NCI-H146 treated with DMSO at 0.1 percent for 48 hours (cell line): ENCODE measurements around the gene OR2G6.
"Not testable (repeated sequence)": the region's sequence is repeated elsewhere in the genome, so short reads cannot be mapped to it uniquely, and the experiment has no call there.

Experiments used
- DNase-seq: peaks from one replicate; lab custom pipeline; 2025; ENCODE audit not compliant: unreplicated experiment; lab: John Stamatoyannopoulos, UW

The OR2G6 gene

GRCh38 chr1:248507773-248508172 lies at the start of gene OR2G6:
Gene OR2G6 (plus strand): TSS chr1:248508073. CDS start chr1:248521647, 13,574 bp downstream.
- DNase-seq, result not testable (repeated sequence)

- DNase-seq, result not testable (repeated sequence)
Measured at GRCh38 chr1:248459117-248459516, 48.8 kb upstream of the OR2G6 start.

- no peak for DNase-seq
Measured at GRCh38 chr1:248471154-248471553, 36.7 kb upstream of the OR2G6 start.

- not testable (repeated sequence) for DNase-seq
Measured at GRCh38 chr1:248472111-248472510, 35.8 kb upstream of the OR2G6 start.

- not testable (repeated sequence) for DNase-seq
Measured at GRCh38 chr1:248473051-248473450, 34.8 kb upstream of the OR2G6 start, which contains the start of gene OR2T3. Gene OR2T3 (plus strand): TSS chr1:248473351. CDS start chr1:248473351, 0 bp downstream.

- not testable (repeated sequence) for DNase-seq
Measured at GRCh38 chr1:248475660-248476059, 32.2 kb upstream of the OR2G6 start.

- not testable (repeated sequence) for DNase-seq
Measured at GRCh38 chr1:248481686-248482579, 25.9 kb upstream of the OR2G6 start.

- not testable (repeated sequence) for DNase-seq
Measured at GRCh38 chr1:248488289-248488688, 19.6 kb upstream of the OR2G6 start, which contains the start of gene OR2T5. Gene OR2T5 (plus strand): TSS chr1:248488589. CDS start chr1:248488589, 0 bp downstream.

GRCh38 chr1:248496661-248497060 lies 11.2 kb upstream of the OR2G6 start:
- not testable (repeated sequence) for DNase-seq

- DNase-seq, result not testable (repeated sequence)
Measured at GRCh38 chr1:248500305-248501035, 7.4 kb upstream of the OR2G6 start.

GRCh38 chr1:248510217-248510616 lies 2.3 kb downstream of the OR2G6 start:
- not testable (repeated sequence) for DNase-seq

GRCh38 chr1:248521856-248522255 lies 14.0 kb downstream of the OR2G6 start:
- no peak for DNase-seq

- not testable (repeated sequence) for DNase-seq
Measured at GRCh38 chr1:248537449-248537848, 29.6 kb downstream of the OR2G6 start.

- DNase-seq, result not testable (repeated sequence)
Measured at GRCh38 chr1:248547383-248547782, 39.5 kb downstream of the OR2G6 start.

- not testable (repeated sequence) for DNase-seq
Measured at GRCh38 chr1:248551027-248551426, 43.2 kb downstream of the OR2G6 start.

- DNase-seq, result not testable (repeated sequence)
Measured at GRCh38 chr1:248562672-248563071, 54.8 kb downstream of the OR2G6 start, which contains the start of gene OR2T29. Gene OR2T29 (minus strand): TSS chr1:248562772. CDS start chr1:248559491, 3,281 bp downstream.

GRCh38 chr1:248565530-248566373 lies 57.9 kb downstream of the OR2G6 start:
- DNase-seq, result not testable (repeated sequence)

GRCh38 chr1:248569049-248569448 lies 61.2 kb downstream of the OR2G6 start:
- not testable (repeated sequence) for DNase-seq

- not testable (repeated sequence) for DNase-seq
Measured at GRCh38 chr1:248570811-248571210, 62.9 kb downstream of the OR2G6 start.

GRCh38 chr1:248572049-248572448 lies 64.2 kb downstream of the OR2G6 start:
- DNase-seq, result not testable (repeated sequence)
